ENCODE data around the gene NECAB2.

DNA sequence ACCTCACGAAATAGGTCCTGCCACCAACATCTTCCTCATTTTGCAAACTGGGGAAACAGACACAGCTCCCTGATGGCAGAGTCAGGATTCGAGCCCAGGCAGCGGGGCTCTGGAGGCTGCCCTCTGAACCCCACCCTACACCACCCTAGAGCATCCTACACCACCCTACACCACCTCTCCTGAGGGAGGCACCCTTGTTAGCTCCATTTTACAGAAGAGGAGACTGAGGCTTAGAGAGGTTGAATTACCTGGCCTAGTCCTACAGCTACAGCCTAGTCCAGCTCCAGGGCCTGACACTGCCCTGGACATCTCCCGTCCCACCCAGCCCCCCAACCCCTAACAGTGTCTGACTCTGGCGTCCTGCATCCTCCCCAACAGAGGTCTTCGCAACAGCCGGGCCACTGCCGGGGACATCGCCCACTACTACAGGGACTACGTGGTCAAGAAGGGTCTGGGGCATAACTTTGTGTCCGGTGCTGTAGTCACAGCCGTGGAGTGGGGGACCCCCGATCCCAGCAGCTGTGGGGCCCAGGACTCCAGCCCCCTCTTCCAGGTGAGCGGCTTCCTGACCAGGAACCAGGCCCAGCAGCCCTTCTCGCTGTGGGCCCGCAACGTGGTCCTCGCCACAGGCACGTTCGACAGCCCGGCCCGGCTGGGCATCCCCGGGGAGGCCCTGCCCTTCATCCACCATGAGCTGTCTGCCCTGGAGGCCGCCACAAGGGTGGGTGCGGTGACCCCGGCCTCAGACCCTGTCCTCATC lies 3.2 kb upstream of the NECAB2 start:
- TF ChIP-seq CTCF (IDR thresholded peaks at IDR 0.05) (no peak), POLR2A (IDR thresholded peaks at IDR 0.05) (no peak)

Measured in stomach (tissue), 4 donors.